GM12873 (cell line): ENCODE results near the gene RAB3GAP1.

Experiments
- CTCF ChIP-seq: IDR thresholded peaks from 2 replicates; pipeline ENCODE4 v1.5.1; 2012; ENCODE audit warnings: low read depth, mild to moderate bottlenecking, moderate library complexity, low read length, control low read depth; ENCODE audit not compliant: insufficient read depth; ENCODE audit errors: missing control alignments

RAB3GAP1 gene

GRCh38 chr2:135052042-135052876 lies at the start of gene RAB3GAP1:
Gene RAB3GAP1 (plus strand): TSS chr2:135052292. CDS start chr2:135052308, 16 bp downstream.
- TF ChIP-seq CTCF, result no peak

- no peak for TF ChIP-seq CTCF
These were observed 49.3 kb upstream of the RAB3GAP1 start for GRCh38 chr2:135002836-135003235.

GRCh38 chr2:135004005-135004746 lies 47.9 kb upstream of the RAB3GAP1 start:
- TF ChIP-seq CTCF, result peak; percentile 89

- TF ChIP-seq CTCF, result no peak
These were observed 46.3 kb upstream of the RAB3GAP1 start for GRCh38 chr2:135005753-135006152.

- no peak for TF ChIP-seq CTCF
These were observed 42.8 kb upstream of the RAB3GAP1 start for GRCh38 chr2:135009339-135009738.

GRCh38 chr2:135010200-135010942 lies 41.7 kb upstream of the RAB3GAP1 start:
- TF ChIP-seq CTCF, result no peak

GRCh38 chr2:135011633-135012032 lies 40.5 kb upstream of the RAB3GAP1 start:
- TF ChIP-seq CTCF, result no peak
